A673 (cell line): ENCODE data around the gene ARFGEF2. TPM values are rescaled to one million over a fixed set of nuclear protein-coding genes. Genes with fewer than 3 reads are reported as not detected.

Experiments used
- BruUV-seq: library from RNA; stranded (reverse); fragments of 400-500 nt; replicated peaks from 2 replicates; lab custom pipeline; 2021; lab: Mats Ljungman, UMichigan
- CTCF ChIA-PET: fragments of 300-600 bp; sonication (Branson Sonifier 250); formaldehyde crosslinking; loops from one replicate; lab custom pipeline; 2022; ENCODE audit warnings: antibody characterized with exemption; lab: Charles Lee
- POLR2A ChIA-PET: fragments of 300-600 bp; sonication (Branson Sonifier 250); formaldehyde crosslinking; loops from one replicate; lab custom pipeline; 2022; ENCODE audit warnings: antibody characterized with exemption; ENCODE audit not compliant: low non-redundant PET; lab: Charles Lee
- DNase-seq: peaks from one replicate; pipeline ENCODE4 v3.0.0-alpha.2; 2015; ENCODE audit warnings: low spot score
- H3K27ac ChIP-seq: fragments of 200-600 bp; sonication (generic); 2 replicates; pipeline ENCODE4 v1.5.1; 2016; ENCODE audit warnings: mixed run types, low read depth, mild to moderate bottlenecking, mixed read lengths, antibody characterized with exemption, low read length; ENCODE audit not compliant: poor library complexity, severe bottlenecking
- H3K27me3 ChIP-seq: fragments of 200-600 bp; sonication (generic); replicated peaks from 2 replicates; pipeline ENCODE4 v1.6.1; 2017; ENCODE audit warnings: mixed run types, low read depth, mild to moderate bottlenecking, mixed read lengths, antibody characterized with exemption, low read length; ENCODE audit not compliant: insufficient read depth, poor library complexity
- H3K36me3 ChIP-seq: fragments of 200-600 bp; sonication (generic); 2 replicates; pipeline ENCODE4 v1.6.1; 2016; ENCODE audit warnings: mixed run types, mild to moderate bottlenecking, mixed read lengths, antibody characterized with exemption, low read length; ENCODE audit not compliant: insufficient read depth, poor library complexity, severe bottlenecking
- H3K4me1 ChIP-seq: fragments of 200-600 bp; sonication (generic); 2 replicates; pipeline ENCODE4 v1.6.1; 2017; ENCODE audit warnings: mixed run types, mild to moderate bottlenecking, mixed read lengths, antibody characterized with exemption, low read length; ENCODE audit not compliant: insufficient read depth, poor library complexity, severe bottlenecking
- H3K4me3 ChIP-seq: fragments of 200-600 bp; sonication (generic); 2 replicates; pipeline ENCODE4 v1.5.1; 2016; ENCODE audit warnings: low read depth, mixed run types, mild to moderate bottlenecking, mixed read lengths, low read length; ENCODE audit not compliant: poor library complexity, severe bottlenecking
- H3K9me3 ChIP-seq: fragments of 200-600 bp; sonication (generic); 2 replicates; pipeline ENCODE4 v1.6.1; 2016; ENCODE audit warnings: mixed run types, low read depth, mild to moderate bottlenecking, mixed read lengths, antibody characterized with exemption, low read length; ENCODE audit not compliant: poor library complexity, severe bottlenecking
- CTCF ChIP-seq: fragments of 300-800, 200-600 bp; sonication (generic); conservative IDR thresholded peaks from 2 replicates; pipeline ENCODE4 v1.5.1; 2017; ENCODE audit warnings: low read depth, mild to moderate bottlenecking, antibody characterized with exemption, low read length, moderate library complexity, mixed read lengths
- EZH2 ChIP-seq: fragments of 200-600 bp; sonication (generic); IDR thresholded peaks from 2 replicates; pipeline ENCODE4 v1.6.1; 2017; ENCODE audit warnings: borderline replicate concordance, low read depth, mild to moderate bottlenecking, mixed read lengths, antibody characterized with exemption, low read length; ENCODE audit not compliant: poor library complexity, severe bottlenecking
- intact Hi-C: fragments of 100-400 bp; cut with micrococcal nuclease; formaldehyde crosslinking; loops from one replicate; pipeline ENCODE4 v1.10.0; 2022; ENCODE audit not compliant: unreplicated experiment
- total RNA-seq: library from RNA; stranded (reverse); gene quantifications from 2 replicates; pipeline ENCODE4 v1.2.3, GENCODE V29; 2021

The ARFGEF2 gene
- total RNA-seq, 1 experiment from 2014 or later: 26.1 TPM

GRCh38 chr20:48891235-48892048 is 30.1 kb upstream of the ARFGEF2 start:
- H3K27ac ChIP-seq: peak overlapping the region; percentile 97
- H3K4me1 ChIP-seq: peaks cover 49% of the 10 kb centered on the region
- intact Hi-C loops: loop anchor here (2.0 kb wide), 1 partner anchor 63 kb away; no protein-coding TSS in a partner anchor
- H3K4me3 ChIP-seq: no peak overlapping the region
- ChIA-PET CTCF (interaction anchor here (0.6 kb wide), 1 partner anchor 13 kb away, joined by 22 read pairs; no protein-coding TSS in a partner anchor), POLR2A (interaction anchor here (0.6 to 0.7 kb wide), 3 partner anchors 9 to 143 kb away, joined by 3 to 5 read pairs (median 4); no protein-coding TSS in a partner anchor)
- peaks cover 11% of the 10 kb centered on the region for H3K9me3 ChIP-seq
- no peaks in the 10 kb centered on the region for H3K27me3 ChIP-seq
- DNase-seq: no peak
- TF ChIP-seq EZH2: no peak
- no peak for TF ChIP-seq CTCF
- H3K36me3 ChIP-seq: no peaks in the 10 kb centered on the region
- TSS peak; percentile 63 for BruUV-seq

- H3K4me1 ChIP-seq: peaks cover 47% of the 10 kb centered on the region
- peak overlapping the region; percentile 97 for H3K27ac ChIP-seq
- POLR2A ChIA-PET: interaction anchor here (0.6 to 0.7 kb wide), 3 partner anchors 10 to 144 kb away, joined by 3 to 5 read pairs (median 4); no protein-coding TSS in a partner anchor
- H3K4me3 ChIP-seq: no peak overlapping the region
- no peak; the same call in 1 of the 2 replicates for TF ChIP-seq CTCF
- TF ChIP-seq EZH2: no peak
- CTCF ChIA-PET: interaction anchor here (0.6 to 0.7 kb wide), 2 partner anchors 13 to 66 kb away, joined by 4 to 22 read pairs; no protein-coding TSS in a partner anchor
- BruUV-seq: no TSS peak
- H3K27me3 ChIP-seq: no peaks in the 10 kb centered on the region
- no peaks in the 10 kb centered on the region for H3K36me3 ChIP-seq
- H3K9me3 ChIP-seq: peaks cover 11% of the 10 kb centered on the region
- peak; percentile 99 for DNase-seq
- intact Hi-C loops: loop anchor here (2.0 kb wide), 1 partner anchor 63 kb away; no protein-coding TSS in a partner anchor
Measured at GRCh38 chr20:48892049-48892470, 29.5 kb upstream of the ARFGEF2 start.

- ChIA-PET POLR2A (no interaction called here), CTCF (interaction anchor here (0.9 kb wide), 1 partner anchor 12 kb away, joined by 5 read pairs; no protein-coding TSS in a partner anchor)
- Histone ChIP-seq H3K27me3 (no peaks in the 10 kb centered on the region), H3K4me1 (peaks cover 55% of the 10 kb centered on the region), H3K36me3 (no peaks in the 10 kb centered on the region), H3K27ac (peak overlapping the region; percentile 97), H3K4me3 (no peak overlapping the region), H3K9me3 (peaks cover 11% of the 10 kb centered on the region)
- intact Hi-C loops: loop anchor here (2.0 kb wide), 1 partner anchor 64 kb away; no protein-coding TSS in a partner anchor
- no TSS peak for BruUV-seq
- peak; percentile 86 for DNase-seq
- TF ChIP-seq CTCF: no peak
- no peak for TF ChIP-seq EZH2
Measured at GRCh38 chr20:48892891-48893290, 28.6 kb upstream of the ARFGEF2 start.
